ENCODE data around the gene HOMER2. TPM values are rescaled to one million over a fixed set of nuclear protein-coding genes. Genes with fewer than 3 reads are reported as not detected.

The HOMER2 gene
- total RNA-seq, 1 experiment from 2014 or later: 8.8 TPM

GRCh38 chr15:82995938-82996337 is 43.4 kb upstream of the HOMER2 start:
- Mint-ChIP-seq H3K27ac (ENCODE audit: low read depth, unreplicated experiment) (no peak overlapping the region), H3K27me3 (ENCODE audit: insufficient read depth, unreplicated experiment) (no peaks in the 10 kb centered on the region), H3K36me3 (ENCODE audit: insufficient read depth, unreplicated experiment) (peaks cover 9% of the 10 kb centered on the region), H3K4me3 (ENCODE audit: unreplicated experiment) (no peak overlapping the region), H3K4me1 (ENCODE audit: insufficient read depth, unreplicated experiment) (no peaks in the 10 kb centered on the region), H3K9me3 (ENCODE audit: unreplicated experiment) (no peaks in the 10 kb centered on the region)
- intact Hi-C loops (cut with micrococcal nuclease): no loop called here
- ChIA-PET CTCF (interaction anchor here (1.2 kb wide), 1 partner anchor 15 kb away, joined by 4 read pairs; the partner anchor contains the start of gene C15orf40), POLR2A (interaction anchor here (0.6 to 2.8 kb wide), 5 partner anchors 8 to 583 kb away, joined by 3 to 16 read pairs (median 3); partner anchors contain the start of gene RAMAC)
- BruUV-seq (replicated peaks): no TSS peak
- DNase-seq (ENCODE audit: unreplicated experiment): no peak
- TF ChIP-seq CTCF (IDR thresholded peaks at IDR 0.05; ENCODE audit: unreplicated experiment): no peak

GRCh38 chr15:82995076-82995475 is 42.6 kb upstream of the HOMER2 start:
- no peak for DNase-seq (ENCODE audit: unreplicated experiment)
- Mint-ChIP-seq H3K27ac (ENCODE audit: low read depth, unreplicated experiment) (no peak overlapping the region), H3K4me3 (ENCODE audit: unreplicated experiment) (no peak overlapping the region), H3K36me3 (ENCODE audit: insufficient read depth, unreplicated experiment) (peaks cover 16% of the 10 kb centered on the region), H3K9me3 (ENCODE audit: unreplicated experiment) (no peaks in the 10 kb centered on the region), H3K4me1 (ENCODE audit: insufficient read depth, unreplicated experiment) (no peaks in the 10 kb centered on the region), H3K27me3 (ENCODE audit: insufficient read depth, unreplicated experiment) (no peaks in the 10 kb centered on the region)
- TF ChIP-seq CTCF (IDR thresholded peaks at IDR 0.05; ENCODE audit: unreplicated experiment): no peak
- ChIA-PET POLR2A (interaction anchor here (1.2 to 2.8 kb wide), 2 partner anchors 9 to 244 kb away, joined by 3 to 16 read pairs; partner anchors contain the start of gene RAMAC), CTCF (interaction anchor here (0.7 kb wide), 1 partner anchor 76 kb away, joined by 3 read pairs; no protein-coding TSS in a partner anchor)
- BruUV-seq (replicated peaks): no TSS peak
- intact Hi-C loops (cut with micrococcal nuclease): no loop called here

GRCh38 chr15:82993144-82993543 is 40.6 kb upstream of the HOMER2 start:
- no peak for TF ChIP-seq CTCF (IDR thresholded peaks at IDR 0.05; ENCODE audit: unreplicated experiment)
- Mint-ChIP-seq H3K36me3 (ENCODE audit: insufficient read depth, unreplicated experiment) (peaks cover 35% of the 10 kb centered on the region), H3K4me3 (ENCODE audit: unreplicated experiment) (no peak overlapping the region), H3K27me3 (ENCODE audit: insufficient read depth, unreplicated experiment) (no peaks in the 10 kb centered on the region), H3K4me1 (ENCODE audit: insufficient read depth, unreplicated experiment) (no peaks in the 10 kb centered on the region), H3K9me3 (ENCODE audit: unreplicated experiment) (no peaks in the 10 kb centered on the region), H3K27ac (ENCODE audit: low read depth, unreplicated experiment) (no peak overlapping the region)
- intact Hi-C loops (cut with micrococcal nuclease): no loop called here
- ChIA-PET CTCF (interaction anchor here (0.6 to 2.0 kb wide), 2 partner anchors 18 to 60 kb away, joined by 4 to 8 read pairs; partner anchors contain the start of gene C15orf40), POLR2A (interaction anchor here (0.9 to 2.8 kb wide), 3 partner anchors 8 to 144 kb away, joined by 4 to 16 read pairs (median 5); partner anchors contain the start of genes C15orf40 and RAMAC)
- BruUV-seq (replicated peaks): no TSS peak
- no peak for DNase-seq (ENCODE audit: unreplicated experiment)

- Mint-ChIP-seq H3K27ac (ENCODE audit: low read depth, unreplicated experiment) (no peak overlapping the region), H3K27me3 (ENCODE audit: insufficient read depth, unreplicated experiment) (no peaks in the 10 kb centered on the region), H3K36me3 (ENCODE audit: insufficient read depth, unreplicated experiment) (peaks cover 41% of the 10 kb centered on the region), H3K4me3 (ENCODE audit: unreplicated experiment) (no peak overlapping the region), H3K4me1 (ENCODE audit: insufficient read depth, unreplicated experiment) (no peaks in the 10 kb centered on the region), H3K9me3 (ENCODE audit: unreplicated experiment) (no peaks in the 10 kb centered on the region)
- intact Hi-C loops (cut with micrococcal nuclease): no loop called here
- POLR2A ChIA-PET: interaction anchor here (0.9 kb wide), 2 partner anchors 19 to 143 kb away, joined by 4 to 5 read pairs; partner anchors contain the start of gene C15orf40
- no peak for TF ChIP-seq CTCF (IDR thresholded peaks at IDR 0.05; ENCODE audit: unreplicated experiment)
- DNase-seq (ENCODE audit: unreplicated experiment): no peak
- CTCF ChIA-PET: interaction anchor here (0.6 to 2.0 kb wide), 3 partner anchors 19 to 462 kb away, joined by 3 to 8 read pairs (median 4); partner anchors contain the start of gene C15orf40
- BruUV-seq (replicated peaks): no TSS peak
Measured at GRCh38 chr15:82992436-82992998, 40.0 kb upstream of the HOMER2 start.
